ENCODE results near the gene PRAMEF1.

PRAMEF1 gene

DNA sequence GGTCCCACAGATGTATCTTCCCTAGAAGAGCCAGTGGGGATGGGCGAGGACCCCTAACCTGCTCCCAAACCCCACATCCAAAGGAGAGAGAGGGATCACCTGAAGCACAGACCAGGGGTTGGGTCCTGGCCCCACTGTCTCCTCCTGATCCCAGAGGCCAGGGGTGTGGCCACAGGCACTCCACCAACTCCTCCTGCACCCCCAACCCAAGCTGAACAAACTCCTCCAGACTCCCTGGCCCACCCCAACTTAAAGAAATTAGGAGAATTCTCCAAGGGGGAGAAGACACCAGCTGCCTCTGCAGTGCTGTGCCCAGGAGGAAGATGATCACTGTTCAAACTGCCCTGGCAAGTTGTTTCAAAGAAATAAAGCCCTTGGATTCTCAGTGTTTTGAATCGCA, 22.2 kb upstream of the PRAMEF1 start:
- no peak overlapping the region for H3K4me3 ChIP-seq (ENCODE audit: low read length)
- DNase-seq (ENCODE audit: low read depth), result no peak
- TF ChIP-seq, protein P1, sequence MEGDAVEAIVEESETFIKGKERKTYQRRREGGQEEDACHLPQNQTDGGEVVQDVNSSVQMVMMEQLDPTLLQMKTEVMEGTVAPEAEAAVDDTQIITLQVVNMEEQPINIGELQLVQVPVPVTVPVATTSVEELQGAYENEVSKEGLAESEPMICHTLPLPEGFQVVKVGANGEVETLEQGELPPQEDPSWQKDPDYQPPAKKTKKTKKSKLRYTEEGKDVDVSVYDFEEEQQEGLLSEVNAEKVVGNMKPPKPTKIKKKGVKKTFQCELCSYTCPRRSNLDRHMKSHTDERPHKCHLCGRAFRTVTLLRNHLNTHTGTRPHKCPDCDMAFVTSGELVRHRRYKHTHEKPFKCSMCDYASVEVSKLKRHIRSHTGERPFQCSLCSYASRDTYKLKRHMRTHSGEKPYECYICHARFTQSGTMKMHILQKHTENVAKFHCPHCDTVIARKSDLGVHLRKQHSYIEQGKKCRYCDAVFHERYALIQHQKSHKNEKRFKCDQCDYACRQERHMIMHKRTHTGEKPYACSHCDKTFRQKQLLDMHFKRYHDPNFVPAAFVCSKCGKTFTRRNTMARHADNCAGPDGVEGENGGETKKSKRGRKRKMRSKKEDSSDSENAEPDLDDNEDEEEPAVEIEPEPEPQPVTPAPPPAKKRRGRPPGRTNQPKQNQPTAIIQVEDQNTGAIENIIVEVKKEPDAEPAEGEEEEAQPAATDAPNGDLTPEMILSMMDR (conservative IDR thresholded peaks at IDR 0.05; ENCODE audit: low read length), result no peak

DNA sequence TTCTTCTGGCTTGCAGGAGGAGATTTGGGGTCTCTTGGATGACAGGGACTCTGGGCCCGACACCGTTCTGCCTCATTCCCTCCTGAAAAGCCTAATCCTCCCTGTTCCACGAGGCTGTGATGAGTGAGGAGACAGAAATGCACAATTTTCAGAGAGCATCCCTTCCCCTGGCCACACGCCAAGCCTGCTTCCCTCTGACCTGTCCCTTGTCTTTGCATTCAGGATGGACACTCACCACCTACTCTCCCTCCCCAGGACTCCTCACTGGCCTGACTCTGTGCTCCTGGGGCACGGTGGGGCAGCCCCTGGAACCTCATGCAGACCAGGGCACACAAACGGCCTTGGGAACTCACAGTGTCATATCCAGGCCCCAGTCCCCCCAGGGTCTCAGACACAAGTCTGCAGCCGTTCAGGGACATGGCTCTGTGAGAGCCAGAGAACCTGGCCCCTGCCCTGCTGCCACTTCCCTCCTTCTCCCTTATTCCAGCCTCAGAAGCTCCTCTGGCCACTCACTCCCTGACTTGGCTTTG, 21.2 kb upstream of the PRAMEF1 start:
- TF ChIP-seq, protein P1 (conservative IDR thresholded peaks at IDR 0.05; ENCODE audit: low read length), result no peak
- DNase-seq (ENCODE audit: low read depth), result no peak
- H3K4me3 ChIP-seq (ENCODE audit: low read length), result no peak overlapping the region

DNA sequence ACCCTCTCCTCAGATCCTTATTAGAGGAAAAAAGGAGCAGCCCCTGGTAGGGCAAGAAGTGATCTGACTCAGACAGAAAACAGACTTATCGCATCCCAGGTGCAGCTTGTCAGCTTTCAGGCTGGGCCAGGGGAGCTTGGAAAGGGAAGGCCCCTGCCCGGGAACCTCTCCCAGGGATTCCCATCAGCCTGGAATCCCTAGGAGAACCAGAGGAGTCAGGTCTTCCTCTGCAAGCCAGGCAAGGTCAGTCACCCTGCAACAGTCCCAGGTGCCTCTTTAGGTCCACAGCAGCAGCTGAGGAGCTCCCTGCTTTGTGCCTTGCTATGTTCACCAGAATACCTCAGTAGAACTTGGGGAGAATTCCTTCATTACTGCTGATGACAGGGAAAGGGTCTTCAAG, 20.6 kb upstream of the PRAMEF1 start:
- DNase-seq (ENCODE audit: low read depth), result no peak
- no peak overlapping the region for H3K4me3 ChIP-seq (ENCODE audit: low read length)
- TF ChIP-seq, protein P1 (conservative IDR thresholded peaks at IDR 0.05; ENCODE audit: low read length), result no peak

DNA sequence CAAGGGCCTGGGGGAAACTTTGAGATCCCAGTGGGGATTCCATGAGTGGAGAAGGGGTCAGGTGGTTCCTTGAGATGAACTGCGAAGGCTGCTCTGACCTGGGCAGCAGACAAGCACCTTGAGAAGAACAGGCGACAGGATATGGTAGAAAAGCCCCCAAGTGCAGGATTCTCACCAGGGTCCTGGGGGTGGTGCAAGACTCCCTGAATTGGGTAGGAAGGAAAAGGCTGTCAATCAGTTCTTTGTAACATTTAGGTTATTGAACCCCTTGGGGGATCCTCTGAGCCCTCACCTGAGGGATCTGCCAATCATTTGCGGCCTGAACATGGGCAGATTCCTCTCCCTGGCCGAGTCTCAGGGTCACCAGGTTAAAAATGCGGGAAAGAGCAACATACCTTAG, 20.0 kb upstream of the PRAMEF1 start:
- H3K4me3 ChIP-seq (ENCODE audit: low read length), result no peak overlapping the region
- TF ChIP-seq, protein P1 (conservative IDR thresholded peaks at IDR 0.05; ENCODE audit: low read length), result no peak
- no peak for DNase-seq (ENCODE audit: low read depth)

DNA sequence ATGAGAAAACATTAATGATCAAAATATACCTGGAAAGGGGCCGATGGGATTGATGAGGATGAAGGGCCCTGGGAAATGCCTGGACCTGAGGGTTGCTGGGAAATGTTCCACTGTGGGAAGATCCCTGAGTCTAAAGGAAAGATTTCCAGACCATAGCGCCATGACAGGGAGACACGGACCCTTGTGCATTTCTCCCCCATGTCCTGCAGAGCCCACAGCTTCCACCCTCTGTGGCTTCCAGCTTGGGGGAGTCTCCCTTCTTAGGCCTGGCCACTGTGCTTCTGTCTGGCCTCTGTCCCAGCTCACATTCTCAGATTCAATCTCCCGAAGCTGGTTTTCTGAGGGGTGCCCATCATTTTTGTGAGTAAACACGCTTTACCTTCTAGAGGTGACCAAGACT, 18.7 kb upstream of the PRAMEF1 start:
- no peak for DNase-seq (ENCODE audit: low read depth)
- TF ChIP-seq, protein P1 (conservative IDR thresholded peaks at IDR 0.05; ENCODE audit: low read length), result no peak
- no peak overlapping the region for H3K4me3 ChIP-seq (ENCODE audit: low read length)

DNA sequence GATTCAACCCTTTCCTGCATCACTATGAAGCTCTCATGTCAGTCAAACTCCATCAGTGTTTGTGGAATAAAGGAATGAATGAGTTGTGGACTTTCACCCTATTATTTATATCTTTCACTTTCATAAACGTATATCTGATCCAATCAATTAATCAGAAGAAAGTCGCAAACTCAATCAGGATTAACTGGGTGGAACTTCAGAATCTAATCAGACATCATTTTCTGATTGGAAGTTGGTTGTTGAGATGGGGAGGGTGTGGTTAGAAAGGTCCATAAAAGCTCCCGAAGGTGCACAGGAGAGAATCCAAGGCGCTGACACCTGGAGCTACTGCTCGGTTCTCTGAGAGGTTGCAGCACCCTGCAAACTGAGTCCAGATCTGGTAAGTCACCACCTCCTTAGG, 17.8 kb upstream of the PRAMEF1 start, which contains the start of gene PRAMEF12:
PRAMEF12 (plus strand) TSS at position 301 of the 400 bp plus-strand sequence. CDS start 1,130 bp downstream, outside the sequence.
- no peak for DNase-seq (ENCODE audit: low read depth)
- H3K4me3 ChIP-seq (ENCODE audit: low read length), result no peak within 1 kb of the TSS
- TF ChIP-seq, protein P1 (conservative IDR thresholded peaks at IDR 0.05; ENCODE audit: low read length), result no peak

DNA sequence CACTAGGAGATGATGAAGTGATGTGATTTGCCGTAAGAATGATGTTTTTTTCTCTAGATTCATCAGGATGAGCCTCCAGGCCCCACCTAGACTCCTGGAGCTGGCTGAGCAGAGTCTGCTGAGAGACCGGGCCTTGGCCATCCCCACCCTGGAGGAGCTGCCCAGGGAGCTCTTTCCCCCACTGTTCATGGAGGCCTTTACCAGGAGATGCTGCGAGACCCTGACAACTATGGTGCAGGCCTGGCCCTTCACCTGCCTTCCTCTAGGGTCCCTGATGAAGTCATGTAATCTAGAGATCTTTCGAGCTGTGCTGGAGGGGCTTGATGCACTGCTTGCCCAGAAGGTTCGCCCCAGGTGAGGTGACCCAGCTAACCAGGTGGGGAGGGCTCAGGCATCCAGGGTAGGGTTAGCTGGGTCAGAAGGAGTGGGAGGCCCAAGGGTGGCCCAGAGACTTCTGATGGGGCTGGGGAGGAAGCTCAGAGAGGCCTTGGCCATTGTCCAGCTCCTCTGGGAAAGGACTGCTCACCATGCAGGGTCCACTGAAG, 16.3 kb upstream of the PRAMEF1 start:
- TF ChIP-seq, protein P1 (conservative IDR thresholded peaks at IDR 0.05; ENCODE audit: low read length), result no peak
- DNase-seq (ENCODE audit: low read depth), result no peak
- no peak overlapping the region for H3K4me3 ChIP-seq (ENCODE audit: low read length)

All from AG10803 (cell line).